GM10248 (cell line): ENCODE data around the gene CLASRP.

ENCODE experiments used
- CTCF ChIA-PET: fragments of 300-600 bp; sonication (Branson Sonifier 250); formaldehyde crosslinking; extraction: SDS; loops from one replicate; lab custom pipeline; 2021; ENCODE audit warnings: antibody characterized with exemption; lab: Yijun Ruan, JAX
- POLR2A ChIA-PET: fragments of 350-650 bp; sonication (Branson Sonifier 250); formaldehyde crosslinking; extraction: SDS; loops from one replicate; lab custom pipeline; 2020; ENCODE audit warnings: antibody characterized with exemption; lab: Yijun Ruan, JAX
- DNase-seq: peaks from one replicate; pipeline ENCODE4 v3.0.0; 2012; ENCODE audit errors: extremely low spot score
- TF ChIP-seq, protein P1 (sequence below): IDR thresholded peaks from 2 replicates; pipeline ENCODE4 v1.5.1; 2012; ENCODE audit warnings: mild to moderate bottlenecking, low read depth; ENCODE audit errors: extremely low read depth, missing control alignments, control extremely low read depth

Gene CLASRP

GRCh38 chr19:45056831-45057230, 18.0 kb downstream of the CLASRP start:
- ChIA-PET CTCF (interaction anchor here (1.0 to 6.5 kb wide), 5 partner anchors 14 to 153 kb away, joined by 3 to 120 read pairs (median 5); partner anchors contain the start of genes CLASRP and GEMIN7), POLR2A (interaction anchor here (0.6 to 1.0 kb wide), 2 partner anchors 17 to 83 kb away, joined by 6 read pairs; no protein-coding TSS in a partner anchor)
- TF ChIP-seq, protein P1, sequence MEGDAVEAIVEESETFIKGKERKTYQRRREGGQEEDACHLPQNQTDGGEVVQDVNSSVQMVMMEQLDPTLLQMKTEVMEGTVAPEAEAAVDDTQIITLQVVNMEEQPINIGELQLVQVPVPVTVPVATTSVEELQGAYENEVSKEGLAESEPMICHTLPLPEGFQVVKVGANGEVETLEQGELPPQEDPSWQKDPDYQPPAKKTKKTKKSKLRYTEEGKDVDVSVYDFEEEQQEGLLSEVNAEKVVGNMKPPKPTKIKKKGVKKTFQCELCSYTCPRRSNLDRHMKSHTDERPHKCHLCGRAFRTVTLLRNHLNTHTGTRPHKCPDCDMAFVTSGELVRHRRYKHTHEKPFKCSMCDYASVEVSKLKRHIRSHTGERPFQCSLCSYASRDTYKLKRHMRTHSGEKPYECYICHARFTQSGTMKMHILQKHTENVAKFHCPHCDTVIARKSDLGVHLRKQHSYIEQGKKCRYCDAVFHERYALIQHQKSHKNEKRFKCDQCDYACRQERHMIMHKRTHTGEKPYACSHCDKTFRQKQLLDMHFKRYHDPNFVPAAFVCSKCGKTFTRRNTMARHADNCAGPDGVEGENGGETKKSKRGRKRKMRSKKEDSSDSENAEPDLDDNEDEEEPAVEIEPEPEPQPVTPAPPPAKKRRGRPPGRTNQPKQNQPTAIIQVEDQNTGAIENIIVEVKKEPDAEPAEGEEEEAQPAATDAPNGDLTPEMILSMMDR, result no peak
- no peak for DNase-seq

DNA sequence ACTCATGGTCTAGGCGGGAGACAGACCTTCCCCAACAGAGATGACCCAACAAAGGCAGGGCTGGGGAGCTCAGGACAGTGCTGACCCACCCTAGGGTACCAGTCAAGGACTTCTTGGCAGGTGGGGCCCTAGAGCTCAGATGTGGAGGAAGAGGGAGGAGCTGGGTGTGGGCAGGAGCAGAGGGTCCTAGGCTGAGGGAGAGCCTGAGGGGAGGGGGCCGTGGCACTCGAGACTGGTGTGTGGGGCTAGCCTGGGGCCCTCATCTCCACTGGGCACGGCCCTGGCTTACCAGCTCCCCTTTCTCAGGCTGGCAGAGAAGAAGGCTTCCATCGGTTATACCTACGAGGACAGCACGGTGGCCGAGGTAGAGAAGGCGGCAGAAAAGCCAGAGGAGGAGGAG, 18.6 kb downstream of the CLASRP start:
- no peak for DNase-seq
- ChIA-PET POLR2A (interaction anchor here (1.0 kb wide), 1 partner anchor 18 kb away, joined by 6 read pairs; no protein-coding TSS in a partner anchor), CTCF (interaction anchor here (1.0 to 6.5 kb wide), 6 partner anchors 8 to 154 kb away, joined by 3 to 120 read pairs (median 4); partner anchors contain the start of genes CLASRP and GEMIN7)
- TF ChIP-seq, protein P1, result no peak

DNA sequence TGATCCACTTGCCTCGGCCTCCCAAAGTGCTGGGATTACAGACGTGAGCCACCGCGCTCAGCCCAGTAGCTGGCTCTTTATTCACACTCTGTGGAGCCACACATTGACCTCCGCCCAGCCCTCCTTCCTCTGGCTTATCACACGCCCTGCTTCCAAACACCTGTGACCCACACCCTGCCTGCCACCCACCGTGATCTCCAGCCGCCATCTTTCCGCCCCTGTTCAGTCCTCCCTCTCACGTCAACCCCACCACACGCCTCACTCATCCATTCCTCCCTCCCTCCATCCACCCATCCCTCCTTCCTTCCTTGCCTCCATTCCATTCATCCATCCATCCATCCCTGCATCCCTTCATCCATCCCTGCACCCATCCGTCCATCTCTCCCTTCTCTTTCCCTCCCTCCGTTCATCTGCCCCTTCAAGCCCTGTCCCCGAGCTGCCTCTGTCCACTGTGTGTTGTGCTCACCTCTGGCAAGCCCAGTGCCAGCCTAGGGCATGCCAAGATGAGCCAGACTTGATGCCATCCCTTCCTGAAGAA, 19.8 kb downstream of the CLASRP start:
- CTCF ChIA-PET, result interaction anchor here (0.6 to 6.5 kb wide), 34 partner anchors 9 to 279 kb away, joined by 3 to 120 read pairs (median 4); partner anchors contain the start of genes CLASRP, PPP1R37 and ZNF296
- DNase-seq, result no peak
- POLR2A ChIA-PET, result no interaction called here
- TF ChIP-seq, protein P1, result no peak

DNA sequence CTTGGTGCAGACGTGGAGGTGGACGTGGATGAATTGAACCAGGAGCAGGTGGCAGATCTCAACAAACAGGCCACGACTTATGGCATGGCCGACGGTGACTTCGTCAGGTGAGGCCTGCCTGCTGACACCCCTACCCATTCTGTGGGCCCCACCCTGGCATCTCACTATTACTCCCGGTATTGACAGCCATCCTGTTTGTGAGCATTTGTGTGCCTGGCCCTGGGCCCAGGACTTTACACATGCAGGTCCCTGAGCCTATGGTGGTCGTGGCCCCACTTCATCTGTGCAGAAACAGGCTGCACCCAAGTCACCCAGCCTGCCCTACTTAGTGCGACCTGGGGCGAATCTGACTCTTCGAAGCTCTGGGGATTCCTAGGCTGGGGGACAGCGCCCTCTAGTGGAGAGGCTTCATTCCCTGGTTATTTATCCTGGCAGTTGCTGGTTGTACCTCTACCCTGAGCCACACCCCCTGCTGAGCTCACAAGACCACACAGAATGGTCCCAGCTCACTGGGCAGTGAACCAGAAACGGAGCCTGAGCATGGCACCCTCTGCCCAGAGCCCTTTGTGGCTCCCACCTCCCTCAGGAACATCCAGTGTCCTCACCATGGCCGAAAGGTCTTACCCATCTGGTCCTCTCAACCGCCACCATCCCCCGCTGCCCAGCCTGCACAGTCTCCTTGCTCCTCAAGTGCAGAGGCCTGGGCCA, 20.6 kb downstream of the CLASRP start:
- ChIA-PET POLR2A (no interaction called here), CTCF (interaction anchor here (0.6 to 6.5 kb wide), 47 partner anchors 9 to 278 kb away, joined by 3 to 120 read pairs (median 4); partner anchors contain the start of genes APOE, BLOC1S3, CLASRP and CLPTM1)
- TF ChIP-seq, protein P1, result peak; percentile 82
- DNase-seq, result peak; percentile 88

GRCh38 chr19:45061965-45062364, 23.1 kb downstream of the CLASRP start:
- POLR2A ChIA-PET, result no interaction called here
- TF ChIP-seq, protein P1, result no peak
- no peak for DNase-seq
- CTCF ChIA-PET, result interaction anchor here (0.8 to 6.5 kb wide), 3 partner anchors 10 to 74 kb away, joined by 3 to 120 read pairs (median 65); partner anchors contain the start of gene CLASRP
